Heart right ventricle (tissue), 16 donors: ENCODE data around the gene NCAPH2. TPM values are rescaled to one million over a fixed set of nuclear protein-coding genes. Genes with fewer than 3 reads are reported as not detected.
A peak's percentile ranks its signal among the peaks of the same experiment; 100 is the strongest.

Experiments used
- ATAC-seq, 8 donors: fragments of 200-7000 bp; cut with Tn5 transposase; one replicate each; pipeline ENCODE4 v1.9.1; 2020; ENCODE audit warnings: mild to moderate bottlenecking in 8 of 8, moderate library complexity in 8 of 8, moderate number of reproducible peaks in 1 of 8
- DNase-seq, 2 donors: peaks; one replicate each; pipeline ENCODE4 v3.0.0-alpha.2; 2020
- H3K27ac ChIP-seq, 10 donors: fragments of 200-600 bp; sonication (generic) in 2 of 10; one replicate each; pipeline versions ENCODE4 v1.5.0 to v1.8.0; 2020 to 2022; ENCODE audit warnings: mild to moderate bottlenecking in 3 of 10
- H3K27me3 ChIP-seq, 7 donors: fragments of 200-600 bp; one replicate each; pipeline ENCODE4 v1.8.0; 2021 to 2022; ENCODE audit warnings: mild to moderate bottlenecking in 2 of 7
- H3K36me3 ChIP-seq, 9 donors: fragments of 200-600 bp; sonication (generic) in 1 of 9; one replicate each; pipeline versions ENCODE4 v1.5.0 to v1.8.0; 2020 to 2022; ENCODE audit warnings: mild to moderate bottlenecking in 2 of 9
- H3K4me1 ChIP-seq, 9 donors: fragments of 200-600 bp; sonication (generic) in 1 of 9; one replicate each; pipeline versions ENCODE4 v1.5.0 to v1.8.0; 2020 to 2022; ENCODE audit warnings: mild to moderate bottlenecking in 4 of 9
- H3K4me3 ChIP-seq, 10 donors: fragments of 200-600 bp; sonication (generic) in 2 of 10; one replicate each; pipeline versions ENCODE4 v1.5.0 to v1.8.0; 2020 to 2022; ENCODE audit warnings: mild to moderate bottlenecking in 7 of 10, moderate library complexity in 2 of 10
- H3K9me3 ChIP-seq, 11 donors: fragments of 200-600 bp in 10 of 11; sonication (generic) in 2 of 11; one replicate each; pipeline versions ENCODE4 v1.5.0 to v1.8.0; 2013 to 2022; ENCODE audit warnings: mild to moderate bottlenecking in 2 of 11, control low read depth in 1 of 11, moderate library complexity in 1 of 11
- WGBS, 2 donors: extraction: QIAGEN DNeasy Blood & Tissue Kit; methylation state at CpG; one replicate each; pipeline ENCODE4 v1.1.7; 2013; ENCODE audit warnings: inconsistent platforms in 1 of 2; 5-methylcytosine and 5-hydroxymethylcytosine counted together
- intact Hi-C, 10 donors: fragments of 100-400 bp; cut with DNase I; formaldehyde crosslinking; loops; one replicate each; pipeline versions ENCODE4 v1.11.1 to v1.14.2; 2022
- polyA plus RNA-seq, 2 donors: library from polyadenylated mRNA; stranded (reverse); fragments of 200-250 nt; gene quantifications; one replicate each; pipeline ENCODE4 v1.2.3, GENCODE V29; 2013
- total RNA-seq, 10 donors: library from RNA; stranded (reverse); fragmentation: NEBNext Ultra II Directional in 3 of 10; extraction: Animal tissue kit (Norgen Biotek cat#: 25700) in 3 of 10; gene quantifications; one replicate each; pipeline versions ENCODE4 v1.2.1 to v1.2.4, GENCODE V29; 2021 to 2023
- TF ChIP-seq, protein P1 (sequence below), 9 donors: fragments of 200-600 bp; sonication (generic) in 2 of 9; IDR thresholded peaks; one replicate each; pipeline versions ENCODE4 v1.5.0 to v1.8.0; 2021 to 2022; ENCODE audit warnings: antibody characterized with exemption in 9 of 9, mild to moderate bottlenecking in 5 of 9, moderate library complexity in 1 of 9
- donor health status: Arrhythmogenic right ventricular cardiomyopathy.
- donor health status: ischemic (EF 13 %, LVEDD 7.1; RV severe dilation, severe dysfunction).
- donor health status: healthy with polysubstance abuse.
- donor health status: DM: no; HTN: yes; CAD: no.
- donor health status: DM: no; HTN: no; CAD: no.
- donor health status: ischemic (EF 25% LVEDD 6.9; RV normal size, moderate dysfunction).
- donor health status: ischemic (EF 25% LVEDD 5.7; RV mildly dilated, moderate dysfunction).
- donor health status: healthy.
- donor health status: DM: yes; HTN: yes; CAD: no.
- donor health status: Ischemic cardiomyopathy.
- donor health status: ischemic (EF 35%, LVEDD 5.7; RV mildly dilated, moderate dysfunction).
- donor health status: nonischemic (EF 11% LVEDD 7.7; RV severe dilation, severe dysfunction).
- donor health status: DM: yes; HTN: yes; CAD: no.
- donor health status: PGD.
- donor health status: ischemic (EF 29% LVEDD 5.4; RV normal size, mild dysfunction).
- donor health status: nonischemic (EF 23%, LVEDD 6.1; RV moderate dilation, normal function).

Gene NCAPH2
- total and polyA plus RNA-seq, 12 donors = 21.7 to 54.8 (median 27.8) TPM

DNA sequence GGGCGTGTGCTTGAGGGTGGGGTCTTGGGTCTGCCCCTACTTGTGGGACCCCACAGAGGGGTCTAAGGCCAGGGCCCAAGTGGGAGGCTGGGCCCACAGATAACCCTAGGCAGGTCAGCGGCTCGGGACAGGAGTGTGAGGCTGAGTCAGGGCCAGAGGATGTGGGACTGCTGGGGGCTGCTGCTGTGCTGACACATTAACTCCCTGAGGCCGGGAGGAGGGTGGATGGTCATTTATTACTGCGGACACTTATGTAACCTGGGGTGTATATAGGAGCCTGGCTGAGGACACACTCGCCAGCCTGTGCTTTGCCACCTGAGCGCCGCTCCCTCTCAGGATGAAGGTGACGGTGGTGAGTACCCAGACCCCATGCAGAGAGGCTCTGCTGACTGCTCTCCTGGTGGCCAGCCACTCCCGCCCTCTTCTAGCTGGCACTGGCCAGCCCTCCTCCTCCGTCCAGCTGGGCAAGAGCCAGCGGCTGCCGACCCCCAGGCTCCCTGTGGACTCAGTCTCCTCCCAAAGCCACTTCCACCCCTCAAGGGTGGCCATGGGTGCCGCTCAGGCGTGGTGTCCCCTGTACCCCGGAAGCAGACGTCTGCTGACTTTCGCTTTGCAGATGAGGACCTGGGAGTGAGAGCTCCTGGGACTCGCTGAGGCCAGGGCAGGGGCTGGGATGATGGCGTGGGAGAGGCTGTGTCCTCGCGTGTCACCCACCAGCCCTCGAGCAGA, 21.3 kb upstream of the NCAPH2 start, which contains the start of gene MIOX:
MIOX (plus strand) TSS at position 299 of the 729 bp plus-strand sequence; CDS start at position 338, 39 bp downstream.
- WGBS, 2 donors = 62 to 65% methylated on average over 23 of the region's 23 CpGs
- no peak within 1 kb of the TSS for H3K27ac ChIP-seq
- DNase-seq (no peak), ATAC-seq (no peak)
- no peaks in the 10 kb centered on the region for H3K36me3 ChIP-seq
- no peak within 1 kb of the TSS for H3K4me3 ChIP-seq
- H3K9me3 ChIP-seq = no peaks in the 10 kb centered on the region
- peaks cover 0 to 9% (median 6%) of the 10 kb centered on the region in 9 donors for H3K4me1 ChIP-seq
- TF ChIP-seq, protein P1, sequence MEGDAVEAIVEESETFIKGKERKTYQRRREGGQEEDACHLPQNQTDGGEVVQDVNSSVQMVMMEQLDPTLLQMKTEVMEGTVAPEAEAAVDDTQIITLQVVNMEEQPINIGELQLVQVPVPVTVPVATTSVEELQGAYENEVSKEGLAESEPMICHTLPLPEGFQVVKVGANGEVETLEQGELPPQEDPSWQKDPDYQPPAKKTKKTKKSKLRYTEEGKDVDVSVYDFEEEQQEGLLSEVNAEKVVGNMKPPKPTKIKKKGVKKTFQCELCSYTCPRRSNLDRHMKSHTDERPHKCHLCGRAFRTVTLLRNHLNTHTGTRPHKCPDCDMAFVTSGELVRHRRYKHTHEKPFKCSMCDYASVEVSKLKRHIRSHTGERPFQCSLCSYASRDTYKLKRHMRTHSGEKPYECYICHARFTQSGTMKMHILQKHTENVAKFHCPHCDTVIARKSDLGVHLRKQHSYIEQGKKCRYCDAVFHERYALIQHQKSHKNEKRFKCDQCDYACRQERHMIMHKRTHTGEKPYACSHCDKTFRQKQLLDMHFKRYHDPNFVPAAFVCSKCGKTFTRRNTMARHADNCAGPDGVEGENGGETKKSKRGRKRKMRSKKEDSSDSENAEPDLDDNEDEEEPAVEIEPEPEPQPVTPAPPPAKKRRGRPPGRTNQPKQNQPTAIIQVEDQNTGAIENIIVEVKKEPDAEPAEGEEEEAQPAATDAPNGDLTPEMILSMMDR (IDR thresholded peaks at IDR 0.05) = no peak
- peaks cover 12 to 53% (median 48%) of the 10 kb centered on the region in 7 donors for H3K27me3 ChIP-seq
- intact Hi-C loops = no loop called here

DNA sequence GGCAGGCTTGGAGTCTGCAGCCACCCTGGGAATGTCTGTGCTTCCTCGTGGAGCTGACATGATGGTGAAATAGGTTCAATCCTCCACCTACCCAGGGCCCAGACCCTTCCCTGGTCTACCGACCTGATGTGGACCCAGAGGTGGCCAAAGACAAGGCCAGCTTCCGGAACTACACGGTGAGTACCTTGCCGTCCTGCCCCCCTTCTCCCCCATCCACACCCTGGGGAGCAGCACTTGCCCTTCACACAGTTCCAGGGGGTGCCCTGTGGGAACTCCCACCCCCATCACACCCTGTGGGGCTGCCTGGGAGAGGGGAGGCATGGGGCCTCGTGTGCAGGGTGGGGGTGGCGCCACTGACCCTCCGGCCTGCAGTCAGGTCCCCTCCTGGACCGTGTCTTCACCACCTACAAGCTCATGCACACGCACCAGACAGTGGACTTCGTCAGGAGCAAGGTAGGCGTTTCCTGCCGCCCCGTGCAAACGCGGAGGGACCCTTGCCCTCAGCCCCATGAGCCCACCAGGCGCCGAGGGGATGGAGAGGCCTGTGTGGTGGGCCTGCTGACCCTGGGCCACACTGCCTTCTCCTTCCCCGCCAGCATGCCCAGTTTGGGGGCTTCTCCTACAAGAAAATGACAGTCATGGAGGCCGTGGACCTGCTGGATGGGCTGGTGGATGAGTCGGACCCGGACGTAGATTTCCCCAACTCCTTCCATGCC, 20.6 kb upstream of the NCAPH2 start:
- Histone ChIP-seq H3K27ac (no peak overlapping the region), H3K4me3 (no peak overlapping the region), H3K36me3 (no peaks in the 10 kb centered on the region), H3K4me1 (peaks cover 0 to 1% (median 0%) of the 10 kb centered on the region in 9 donors), H3K27me3 (peaks cover 5 to 46% (median 41%) of the 10 kb centered on the region in 7 donors), H3K9me3 (no peaks in the 10 kb centered on the region)
- WGBS, 2 donors = 78 to 80% methylated on average over 23 of the region's 23 CpGs
- peak in 2 of 8 donors; percentile 9 to 12 for ATAC-seq
- DNase-seq = no peak
- TF ChIP-seq, protein P1 (IDR thresholded peaks at IDR 0.05) = no peak
- intact Hi-C loops = no loop called here

DNA sequence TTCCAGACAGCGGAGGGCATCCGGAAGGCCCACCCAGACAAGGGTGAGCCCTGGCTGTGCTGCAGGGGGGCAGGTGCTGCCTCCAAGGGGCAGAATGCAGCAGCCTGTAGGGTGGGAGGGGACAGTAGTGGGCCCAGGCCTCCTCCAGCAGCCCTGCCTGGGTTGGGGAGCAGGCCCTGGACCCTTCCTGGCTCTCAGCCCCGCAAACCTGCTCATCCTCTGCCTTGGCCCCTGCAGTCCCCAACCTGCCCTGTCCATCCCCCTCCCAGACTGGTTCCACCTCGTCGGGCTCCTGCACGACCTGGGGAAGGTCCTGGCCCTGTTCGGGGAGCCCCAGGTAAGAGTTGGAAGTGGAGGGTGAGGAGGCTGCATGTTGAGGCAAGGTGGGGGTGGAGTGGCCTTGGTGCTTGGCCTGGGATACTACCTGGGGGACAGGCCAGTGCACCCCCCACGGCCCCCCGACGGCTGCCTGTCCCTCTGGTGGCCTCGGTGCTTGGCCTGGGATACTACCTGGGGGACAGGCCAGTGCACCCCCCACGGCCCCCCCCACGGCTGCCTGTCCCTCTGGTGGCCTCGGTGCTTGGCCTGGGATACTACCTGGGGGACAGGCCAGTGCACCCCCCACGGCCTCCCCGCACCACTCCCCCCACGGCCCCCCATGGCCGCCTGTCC, 19.9 kb upstream of the NCAPH2 start:
- Histone ChIP-seq H3K27ac (no peak overlapping the region), H3K27me3 (peaks cover 0 to 39% (median 34%) of the 10 kb centered on the region in 7 donors), H3K4me1 (no peaks in the 10 kb centered on the region), H3K36me3 (no peaks in the 10 kb centered on the region), H3K4me3 (no peak overlapping the region), H3K9me3 (no peaks in the 10 kb centered on the region)
- 73 to 79% methylated on average over 18 of the region's 18 CpGs for WGBS, 2 donors
- peak in 1 of 8 donors; percentile 35 for ATAC-seq
- no peak for DNase-seq
- intact Hi-C loops = no loop called here
- TF ChIP-seq, protein P1 (IDR thresholded peaks at IDR 0.05) = no peak

DNA sequence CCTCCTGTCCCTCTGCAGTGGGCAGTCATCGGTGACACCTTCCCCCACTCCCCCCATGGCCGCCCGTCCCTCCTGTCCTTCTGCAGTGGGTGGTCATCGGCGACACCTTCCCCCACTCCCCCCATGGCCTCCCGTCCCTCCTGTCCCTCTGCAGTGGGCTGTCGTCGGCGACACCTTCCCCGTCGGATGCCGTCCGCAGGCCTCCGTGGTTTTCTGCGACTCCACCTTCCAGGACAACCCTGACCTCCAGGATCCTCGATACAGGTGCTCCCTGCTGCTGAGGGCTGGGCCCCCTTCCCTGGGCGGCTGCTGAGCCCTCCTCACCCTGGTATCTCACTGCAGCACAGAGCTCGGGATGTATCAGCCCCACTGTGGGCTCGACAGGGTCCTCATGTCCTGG, 19.1 kb upstream of the NCAPH2 start:
- 55 to 75% methylated on average over 15 to 19 of the region's 19 CpGs for WGBS, 2 donors

More for the DNA sequence above, 19.1 kb upstream of the NCAPH2 start:
- no peaks in the 10 kb centered on the region for H3K4me1 ChIP-seq
- H3K9me3 ChIP-seq = no peaks in the 10 kb centered on the region
- no peak overlapping the region for H3K27ac ChIP-seq
- intact Hi-C loops = no loop called here
- DNase-seq (no peak), ATAC-seq (no peak)
- H3K27me3 ChIP-seq = peaks cover 0 to 32% (median 26%) of the 10 kb centered on the region in 7 donors
- no peaks in the 10 kb centered on the region for H3K36me3 ChIP-seq
- TF ChIP-seq, protein P1 (IDR thresholded peaks at IDR 0.05) = no peak
- no peak overlapping the region for H3K4me3 ChIP-seq
